HG03280 (cell line): ENCODE measurements around the gene OBSCN.
"Not testable (repeated sequence)": the region's sequence is repeated elsewhere in the genome, so short reads cannot be mapped to it uniquely, and the experiment has no call there.

Source experiments
- ATAC-seq: cut with Tn5 transposase; IDR thresholded peaks from one replicate; pipeline ENCODE4 v1.9.1; 2021; ENCODE audit warnings: mild to moderate bottlenecking, moderate library complexity; ENCODE audit not compliant: unreplicated experiment

OBSCN gene

GRCh38 chr1:228225165-228225710, 17.4 kb downstream of the OBSCN start:
- no peak for ATAC-seq

- ATAC-seq = no peak
Measured at GRCh38 chr1:228225740-228226139, 17.9 kb downstream of the OBSCN start.

GRCh38 chr1:228226141-228226874, 18.5 kb downstream of the OBSCN start:
- ATAC-seq = no peak

- no peak for ATAC-seq
Measured at GRCh38 chr1:228226956-228227791, 19.3 kb downstream of the OBSCN start.

GRCh38 chr1:228228147-228228546, 20.3 kb downstream of the OBSCN start:
- not testable (repeated sequence) for ATAC-seq

- no peak for ATAC-seq
Measured at GRCh38 chr1:228228601-228229074, 20.8 kb downstream of the OBSCN start.

GRCh38 chr1:228231189-228231588, 23.3 kb downstream of the OBSCN start:
- ATAC-seq = no peak

GRCh38 chr1:228233136-228233535, 25.3 kb downstream of the OBSCN start:
- ATAC-seq = no peak

GRCh38 chr1:228234921-228235320, 27.1 kb downstream of the OBSCN start:
- no peak for ATAC-seq

- no peak for ATAC-seq
Measured at GRCh38 chr1:228236744-228237143, 28.9 kb downstream of the OBSCN start.

GRCh38 chr1:228238007-228238406, 30.2 kb downstream of the OBSCN start:
- ATAC-seq = no peak

- ATAC-seq = no peak
Measured at GRCh38 chr1:228238461-228238860, 30.6 kb downstream of the OBSCN start.

GRCh38 chr1:228240411-228241240, 32.8 kb downstream of the OBSCN start:
- no peak for ATAC-seq

- no peak for ATAC-seq
Measured at GRCh38 chr1:228241259-228241658, 33.4 kb downstream of the OBSCN start.

- no peak for ATAC-seq
Measured at GRCh38 chr1:228242409-228242808, 34.6 kb downstream of the OBSCN start.

GRCh38 chr1:228243093-228243492, 35.2 kb downstream of the OBSCN start:
- ATAC-seq = no peak

GRCh38 chr1:228243989-228244388, 36.1 kb downstream of the OBSCN start:
- ATAC-seq = not testable (repeated sequence)

- no peak for ATAC-seq
Measured at GRCh38 chr1:228245111-228245510, 37.3 kb downstream of the OBSCN start.

GRCh38 chr1:228246216-228246900, 38.5 kb downstream of the OBSCN start:
- no peak for ATAC-seq
